WERI-Rb-1 (cell line): Measurements from ENCODE around the gene CHCHD6.

ENCODE experiments used
- DNase-seq: peaks from one replicate; pipeline ENCODE4 v3.0.0-alpha.2; 2020
- H3K27ac ChIP-seq: fragments of 250-450 bp; sonication (Bioruptor Pico); 2 replicates; pipeline ENCODE4 v1.5.1; 2020; ENCODE audit warnings: mild to moderate bottlenecking, moderate library complexity
- H3K27me3 ChIP-seq: fragments of 250-450 bp; sonication (Bioruptor Pico); 2 replicates; pipeline ENCODE4 v1.5.1; 2021; ENCODE audit warnings: mild to moderate bottlenecking, low read depth, moderate library complexity; ENCODE audit not compliant: insufficient read depth, severe bottlenecking
- H3K36me3 ChIP-seq: fragments of 250-450 bp; sonication (Bioruptor Pico); 2 replicates; pipeline ENCODE4 v1.5.1; 2020; ENCODE audit warnings: mild to moderate bottlenecking, moderate library complexity
- H3K4me3 ChIP-seq: 2 replicates; pipeline ENCODE4 v1.5.1; 2011; ENCODE audit warnings: low read depth, mild to moderate bottlenecking, control low read depth, low read length
- H3K9me3 ChIP-seq: fragments of 250-450 bp; sonication (Bioruptor Pico); 2 replicates; pipeline ENCODE4 v1.5.1; 2021; ENCODE audit warnings: mild to moderate bottlenecking, moderate library complexity; ENCODE audit not compliant: severe bottlenecking
- TF ChIP-seq, protein P1 (sequence below): IDR thresholded peaks from 2 replicates; pipeline ENCODE4 v1.5.1; 2011; ENCODE audit warnings: low read depth, mild to moderate bottlenecking, control low read depth, inconsistent platforms, low read length

Gene CHCHD6

DNA sequence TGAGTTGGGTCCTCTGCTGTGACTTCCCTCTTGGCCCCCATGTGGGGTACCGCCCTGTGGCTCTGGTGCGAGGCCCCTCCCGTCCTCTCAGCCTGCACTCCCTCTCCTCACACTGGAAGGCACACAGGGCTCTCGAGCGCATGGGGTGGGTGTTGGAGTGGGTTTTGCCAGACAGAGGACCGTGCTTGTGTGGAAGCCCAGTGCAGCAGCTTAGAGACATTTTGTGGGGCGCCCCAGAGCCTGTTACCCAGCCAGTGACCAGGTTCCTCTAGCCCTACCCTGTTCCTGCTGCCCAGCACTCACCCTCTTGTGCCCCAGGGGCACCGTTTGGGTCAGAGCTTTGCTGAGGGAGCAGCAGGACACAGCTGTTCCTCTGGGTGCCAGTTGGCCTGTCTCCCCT lies 288.7 kb downstream of the CHCHD6 start:
- TF ChIP-seq, protein P1, sequence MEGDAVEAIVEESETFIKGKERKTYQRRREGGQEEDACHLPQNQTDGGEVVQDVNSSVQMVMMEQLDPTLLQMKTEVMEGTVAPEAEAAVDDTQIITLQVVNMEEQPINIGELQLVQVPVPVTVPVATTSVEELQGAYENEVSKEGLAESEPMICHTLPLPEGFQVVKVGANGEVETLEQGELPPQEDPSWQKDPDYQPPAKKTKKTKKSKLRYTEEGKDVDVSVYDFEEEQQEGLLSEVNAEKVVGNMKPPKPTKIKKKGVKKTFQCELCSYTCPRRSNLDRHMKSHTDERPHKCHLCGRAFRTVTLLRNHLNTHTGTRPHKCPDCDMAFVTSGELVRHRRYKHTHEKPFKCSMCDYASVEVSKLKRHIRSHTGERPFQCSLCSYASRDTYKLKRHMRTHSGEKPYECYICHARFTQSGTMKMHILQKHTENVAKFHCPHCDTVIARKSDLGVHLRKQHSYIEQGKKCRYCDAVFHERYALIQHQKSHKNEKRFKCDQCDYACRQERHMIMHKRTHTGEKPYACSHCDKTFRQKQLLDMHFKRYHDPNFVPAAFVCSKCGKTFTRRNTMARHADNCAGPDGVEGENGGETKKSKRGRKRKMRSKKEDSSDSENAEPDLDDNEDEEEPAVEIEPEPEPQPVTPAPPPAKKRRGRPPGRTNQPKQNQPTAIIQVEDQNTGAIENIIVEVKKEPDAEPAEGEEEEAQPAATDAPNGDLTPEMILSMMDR = no peak
- Histone ChIP-seq H3K9me3 (no peaks in the 10 kb centered on the region), H3K27me3 (no peaks in the 10 kb centered on the region), H3K36me3 (peaks cover 64% of the 10 kb centered on the region), H3K27ac (no peak overlapping the region), H3K4me3 (no peak overlapping the region)
- DNase-seq = no peak

- Histone ChIP-seq H3K4me3 (no peak overlapping the region), H3K36me3 (peaks cover 65% of the 10 kb centered on the region), H3K27me3 (no peaks in the 10 kb centered on the region), H3K27ac (no peak overlapping the region), H3K9me3 (no peaks in the 10 kb centered on the region)
- TF ChIP-seq, protein P1 = no peak
- no peak for DNase-seq
Observed at GRCh38 chr3:126993436-126993835, 289.4 kb downstream of the CHCHD6 start.

DNA sequence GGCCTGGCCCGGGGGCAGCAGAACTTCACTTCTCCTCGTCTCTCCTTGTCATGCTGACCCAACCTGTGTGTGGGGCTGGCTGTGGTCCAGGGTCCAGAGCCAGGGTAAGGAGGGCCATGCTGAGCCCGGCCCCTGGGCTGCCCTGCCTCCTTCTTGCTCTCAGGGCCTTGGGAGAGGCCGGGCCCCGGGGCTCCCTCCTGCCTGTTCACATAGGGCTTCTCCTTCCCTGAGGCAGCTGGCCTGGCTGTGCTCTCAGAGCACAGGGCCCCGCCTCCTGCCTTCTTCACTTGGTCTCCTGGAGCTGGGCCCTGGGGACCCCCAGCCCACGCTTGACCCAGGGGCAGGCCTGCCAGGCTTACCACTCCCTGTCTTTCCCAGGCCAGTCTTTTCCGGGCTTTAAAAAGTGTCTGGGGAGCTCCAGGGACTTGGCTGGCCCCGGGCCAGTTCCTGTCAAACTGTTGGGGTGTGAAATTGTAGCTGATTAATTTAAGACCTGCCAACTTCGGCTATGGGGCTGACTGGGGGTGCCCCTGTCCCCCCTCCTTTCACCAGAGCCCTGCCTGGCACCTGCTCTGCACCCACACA lies 290.7 kb downstream of the CHCHD6 start:
- H3K27ac ChIP-seq = no peak overlapping the region
- H3K36me3 ChIP-seq = peaks cover 52% of the 10 kb centered on the region
- no peak for DNase-seq
- no peaks in the 10 kb centered on the region for H3K9me3 ChIP-seq
- H3K27me3 ChIP-seq = no peaks in the 10 kb centered on the region
- TF ChIP-seq, protein P1 = no peak
- no peak overlapping the region for H3K4me3 ChIP-seq

DNA sequence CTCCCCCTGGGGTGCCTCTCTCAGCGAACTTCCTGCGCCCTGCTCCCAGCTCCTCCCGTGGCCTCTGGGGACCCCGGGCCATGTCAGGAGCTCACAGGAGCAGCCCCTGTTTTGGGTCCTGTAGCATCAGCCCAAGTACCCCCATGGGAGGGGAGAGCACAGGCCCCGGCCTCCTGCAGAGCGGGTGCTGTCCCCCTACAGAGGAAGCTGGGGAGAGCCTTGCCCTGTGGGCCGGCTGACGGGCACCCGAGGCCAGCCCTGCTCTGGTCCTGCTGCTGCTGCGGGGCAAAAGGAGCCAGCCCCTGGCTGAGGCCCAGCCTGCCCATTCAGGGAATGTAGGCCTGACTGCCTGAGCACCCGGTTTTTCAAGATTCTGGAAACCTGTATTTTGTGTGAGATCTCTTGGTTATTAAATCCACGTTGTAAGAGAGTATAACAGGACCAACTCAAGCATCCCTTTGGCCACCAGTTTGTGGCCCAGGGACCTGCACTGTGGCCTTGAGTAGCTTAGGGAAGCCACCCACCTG lies 291.3 kb downstream of the CHCHD6 start:
- TF ChIP-seq, protein P1 = no peak

DNA sequence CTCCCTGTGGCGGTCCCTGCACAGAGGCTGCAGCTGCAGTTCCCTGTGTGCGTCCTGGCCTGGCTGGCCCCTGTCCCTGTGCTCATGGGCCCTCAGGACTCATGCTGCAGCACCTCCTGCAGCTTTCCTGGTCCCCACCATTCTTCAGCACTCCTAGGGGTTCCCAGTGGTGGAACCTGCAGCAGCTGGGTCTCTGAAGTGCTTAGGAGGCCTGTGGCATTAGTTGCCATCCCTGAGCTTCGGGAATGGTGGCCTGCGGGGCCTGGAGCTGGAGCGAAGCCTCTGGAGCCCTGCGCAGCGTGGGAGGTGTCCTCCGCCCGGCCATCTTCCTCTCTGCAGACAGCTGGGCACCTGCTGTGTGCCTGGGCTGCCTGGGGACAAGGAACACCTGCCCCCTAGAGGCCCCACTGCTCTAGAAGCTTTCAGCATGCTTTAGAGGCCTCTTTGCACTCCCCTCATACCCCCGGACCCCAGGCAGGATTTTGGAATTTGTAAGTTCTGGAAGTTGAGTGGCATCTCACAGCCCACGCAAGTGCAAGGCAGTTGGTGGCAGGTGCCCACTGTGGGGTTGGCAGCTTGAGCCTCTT lies 292.0 kb downstream of the CHCHD6 start:
- Histone ChIP-seq H3K9me3 (no peaks in the 10 kb centered on the region), H3K36me3 (peaks cover 46% of the 10 kb centered on the region), H3K4me3 (no peak overlapping the region), H3K27ac (no peak overlapping the region), H3K27me3 (no peaks in the 10 kb centered on the region)
- DNase-seq = no peak
- TF ChIP-seq, protein P1 = peak; percentile 22; the same call in 1 of the 2 replicates

More for the DNA sequence above, 291.3 kb downstream of the CHCHD6 start:
- no peak for DNase-seq
- no peak overlapping the region for H3K4me3 ChIP-seq
- no peaks in the 10 kb centered on the region for H3K9me3 ChIP-seq
- no peak overlapping the region for H3K27ac ChIP-seq
- H3K36me3 ChIP-seq = peaks cover 46% of the 10 kb centered on the region
- no peaks in the 10 kb centered on the region for H3K27me3 ChIP-seq
